GM21526 (cell line): Measurements from ENCODE around the gene PRDX3.
A peak's percentile ranks its signal among the peaks of the same experiment; 100 is the strongest.

Experiments
- ATAC-seq: cut with Tn5 transposase; IDR thresholded peaks from one replicate; pipeline ENCODE4 v1.9.1; 2021; ENCODE audit warnings: moderate library complexity; ENCODE audit not compliant: unreplicated experiment, low FRiP score

PRDX3 gene

GRCh38 chr10:119178372-119179119, at the start of gene PRDX3:
TSS of gene PRDX3 (minus strand) at chr10:119178812. CDS start at chr10:119178790, 22 bp downstream.
- peak; percentile 92 for ATAC-seq

- ATAC-seq, result no peak
Measured at GRCh38 chr10:119227825-119228224, 49.2 kb upstream of the PRDX3 start.

- no peak for ATAC-seq
Measured at GRCh38 chr10:119225083-119225658, 46.6 kb upstream of the PRDX3 start.

GRCh38 chr10:119222966-119223386, 44.4 kb upstream of the PRDX3 start:
- ATAC-seq, result no peak

GRCh38 chr10:119222537-119222936, 43.9 kb upstream of the PRDX3 start:
- no peak for ATAC-seq

- ATAC-seq, result no peak
Measured at GRCh38 chr10:119221666-119222065, 43.1 kb upstream of the PRDX3 start.

- no peak for ATAC-seq
Measured at GRCh38 chr10:119221201-119221600, 42.6 kb upstream of the PRDX3 start.

- ATAC-seq, result no peak
Measured at GRCh38 chr10:119219871-119220270, 41.3 kb upstream of the PRDX3 start.

- no peak for ATAC-seq
Measured at GRCh38 chr10:119217991-119218490, 39.4 kb upstream of the PRDX3 start.

- no peak for ATAC-seq
Measured at GRCh38 chr10:119217401-119217800, 38.8 kb upstream of the PRDX3 start.

GRCh38 chr10:119216127-119216526, 37.5 kb upstream of the PRDX3 start:
- no peak for ATAC-seq

- no peak for ATAC-seq
Measured at GRCh38 chr10:119215371-119215770, 36.8 kb upstream of the PRDX3 start.

GRCh38 chr10:119211625-119212441, 33.2 kb upstream of the PRDX3 start:
- no peak for ATAC-seq

GRCh38 chr10:119211176-119211575, 32.6 kb upstream of the PRDX3 start:
- ATAC-seq, result no peak

GRCh38 chr10:119210633-119211032, 32.0 kb upstream of the PRDX3 start:
- no peak for ATAC-seq

GRCh38 chr10:119209736-119210355, 31.2 kb upstream of the PRDX3 start:
- ATAC-seq, result no peak

- ATAC-seq, result no peak
Measured at GRCh38 chr10:119209035-119209735, 30.6 kb upstream of the PRDX3 start.

- no peak for ATAC-seq
Measured at GRCh38 chr10:119208553-119208940, 29.9 kb upstream of the PRDX3 start.

GRCh38 chr10:119207713-119208552, 29.3 kb upstream of the PRDX3 start:
- no peak for ATAC-seq
